ENCODE data around the gene ARHGDIB.

ARHGDIB gene

DNA sequence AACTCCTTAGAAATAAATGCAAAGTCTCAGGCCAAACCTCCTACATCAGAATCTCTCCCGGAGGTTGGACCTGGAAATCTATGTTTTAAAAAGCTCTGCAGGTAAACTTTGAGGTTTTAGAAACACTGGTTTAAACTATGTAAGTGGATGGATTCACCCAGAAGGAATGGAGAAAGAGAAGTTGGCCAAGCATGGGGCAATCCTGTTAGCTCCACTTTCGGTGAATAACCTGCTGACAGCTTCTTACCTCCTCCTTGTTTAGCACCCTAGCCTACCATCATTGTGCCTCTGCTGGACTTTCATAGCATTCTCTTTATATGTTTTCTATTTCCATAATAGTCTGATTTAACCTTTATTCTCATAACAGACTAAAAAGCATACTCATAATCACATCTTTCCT is 3.0 kb upstream of the ARHGDIB start:
- Histone ChIP-seq H3K9me3 (no peaks in the 10 kb centered on the region), H3K27ac (no peak overlapping the region), H3K36me3 (no peaks in the 10 kb centered on the region), H3K4me1 (peaks cover 0 to 10% (median 4%) of the 10 kb centered on the region in 4 donors), H3K27me3 (no peaks in the 10 kb centered on the region), H3K4me3 (no peak overlapping the region)
- no peak for DNase-seq
- no peak for TF ChIP-seq CTCF (IDR thresholded peaks at IDR 0.05)
- intact Hi-C loops (cut with DNase I; ENCODE audit: low total_unique reads): no loop called here

- Histone ChIP-seq H3K27ac (no peak overlapping the region), H3K36me3 (no peaks in the 10 kb centered on the region)
- no peak for DNase-seq
Measured at GRCh38 chr12:14963520-14963919, 2.1 kb upstream of the ARHGDIB start.

GRCh38 chr12:14962797-14963196 is 1.4 kb upstream of the ARHGDIB start:
- intact Hi-C loops (cut with DNase I; ENCODE audit: low total_unique reads): no loop called here
- H3K36me3 ChIP-seq: no peaks in the 10 kb centered on the region
- peaks cover 0 to 24% (median 9%) of the 10 kb centered on the region in 4 donors for H3K4me1 ChIP-seq
- no peak overlapping the region for H3K27ac ChIP-seq
- H3K27me3 ChIP-seq: no peaks in the 10 kb centered on the region
- H3K9me3 ChIP-seq: no peaks in the 10 kb centered on the region
- TF ChIP-seq CTCF (IDR thresholded peaks at IDR 0.05): no peak
- no peak for DNase-seq
- no peak overlapping the region for H3K4me3 ChIP-seq

More at GRCh38 chr12:14963520-14963919, 2.1 kb upstream of the ARHGDIB start:
- Histone ChIP-seq H3K9me3 (no peaks in the 10 kb centered on the region), H3K27me3 (no peaks in the 10 kb centered on the region), H3K4me3 (no peak overlapping the region), H3K4me1 (peaks cover 0 to 18% (median 5%) of the 10 kb centered on the region in 4 donors)
- no peak for TF ChIP-seq CTCF (IDR thresholded peaks at IDR 0.05)
- intact Hi-C loops (cut with DNase I; ENCODE audit: low total_unique reads): no loop called here

DNA sequence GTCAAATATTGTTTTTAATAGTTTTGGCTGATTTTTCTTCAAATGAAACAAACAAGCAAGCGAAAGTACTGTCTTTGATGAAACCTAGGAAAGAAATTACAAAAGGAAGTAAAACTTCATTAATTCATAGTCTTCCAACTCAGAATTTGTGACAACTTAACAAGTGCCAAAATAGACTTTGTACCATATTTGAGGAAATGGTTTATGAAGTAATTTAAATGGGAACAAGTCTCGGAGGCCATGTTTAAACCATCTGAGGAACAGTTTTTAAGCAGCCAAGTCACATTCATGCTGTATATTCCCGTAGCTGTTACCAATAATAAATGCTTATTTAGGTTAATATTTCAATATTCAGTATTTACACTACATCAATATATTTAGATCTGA is 745 bp upstream of the ARHGDIB start:
- intact Hi-C loops (cut with DNase I; ENCODE audit: low total_unique reads): no loop called here

DNA sequence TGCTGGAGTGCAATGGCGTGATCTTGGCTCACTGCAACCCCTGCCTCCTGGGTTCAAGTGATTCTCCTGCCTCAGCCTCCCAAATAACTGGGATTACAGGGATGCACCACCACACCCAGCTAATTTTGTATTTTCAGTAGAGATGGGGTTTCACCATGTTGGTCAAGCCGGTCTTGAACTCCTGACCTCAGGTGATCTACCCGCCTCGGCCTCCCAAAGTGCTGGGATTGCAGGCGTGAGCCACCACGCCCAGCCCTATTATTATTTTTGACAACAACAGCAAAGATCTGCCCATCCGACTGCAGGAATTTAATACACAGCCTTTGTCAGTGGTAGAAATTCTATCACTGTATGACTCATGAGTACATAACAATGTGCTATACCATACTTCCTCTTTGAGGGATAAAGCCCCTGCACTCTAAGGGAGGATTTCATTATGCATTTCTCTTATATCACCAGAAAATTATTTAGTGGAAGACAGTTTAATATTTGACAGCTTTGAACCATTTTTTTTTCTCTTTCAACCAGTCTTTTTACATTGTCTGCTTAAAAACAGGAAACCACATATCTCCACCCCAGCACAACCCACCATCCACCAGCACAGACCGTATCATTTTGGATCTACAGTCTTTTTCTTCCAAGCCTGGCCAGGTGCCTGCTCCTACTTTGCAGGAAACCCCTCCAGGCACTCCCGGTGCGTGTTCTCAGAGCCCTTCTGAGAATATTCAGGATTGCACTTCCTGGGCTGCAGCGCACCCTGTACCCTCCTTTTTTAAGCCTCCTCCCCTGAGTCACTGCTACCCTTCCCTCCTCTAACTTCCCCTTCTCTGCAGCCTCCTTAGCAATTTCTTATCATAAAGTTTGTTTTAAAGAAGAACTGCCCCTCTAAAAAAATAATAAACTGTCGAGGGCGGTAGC is 594 bp downstream of the ARHGDIB start:
- Histone ChIP-seq H3K4me1 (peaks cover 0 to 39% (median 15%) of the 10 kb centered on the region in 4 donors), H3K36me3 (no peaks in the 10 kb centered on the region), H3K27ac (peak overlapping the region; percentile 60 to 63), H3K9me3 (no peaks in the 10 kb centered on the region), H3K4me3 (peak overlapping the region; percentile 44 to 48), H3K27me3 (no peaks in the 10 kb centered on the region)
- peak in 1 of 2 donors; percentile 39 for DNase-seq
- intact Hi-C loops (cut with DNase I; ENCODE audit: low total_unique reads): no loop called here
- TF ChIP-seq CTCF (IDR thresholded peaks at IDR 0.05): no peak

More for the DNA sequence above, 745 bp upstream of the ARHGDIB start:
- Histone ChIP-seq H3K4me1 (peaks cover 0 to 31% (median 11%) of the 10 kb centered on the region in 4 donors), H3K9me3 (no peaks in the 10 kb centered on the region), H3K27ac (peak overlapping the region in 1 of 2 donors; percentile 50), H3K4me3 (peak overlapping the region; percentile 44 to 48), H3K36me3 (no peaks in the 10 kb centered on the region), H3K27me3 (no peaks in the 10 kb centered on the region)
- no peak for TF ChIP-seq CTCF (IDR thresholded peaks at IDR 0.05)
- DNase-seq: no peak
